ENCODE results near the gene MCHR2. TPM values are rescaled to one million over a fixed set of nuclear protein-coding genes. Genes with fewer than 3 reads are reported as not detected.

The MCHR2 gene
- total RNA-seq, 1 donor from 2014 or later = not detected

DNA sequence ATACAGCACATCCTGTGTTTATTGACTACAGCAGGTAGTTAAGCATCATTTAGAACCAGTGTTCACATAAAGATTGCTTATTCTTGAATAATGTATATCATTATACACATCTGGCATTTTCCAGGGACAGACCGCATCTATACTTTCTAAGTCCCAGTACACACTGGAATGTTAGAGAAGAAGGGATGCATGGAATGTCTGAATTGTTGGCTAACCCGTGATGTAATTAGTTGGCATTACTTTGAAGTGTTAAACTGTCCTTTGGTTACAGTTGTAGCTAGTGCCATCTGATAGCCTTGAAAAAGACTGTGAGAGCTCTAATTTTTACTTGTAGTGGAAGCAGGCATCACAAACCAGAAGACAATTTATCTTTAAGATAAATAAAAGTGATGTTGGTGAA is 29.8 kb upstream of the MCHR2 start:
- H2AFZ ChIP-seq (ENCODE audit: low read depth, low read length) = no peak overlapping the region
- H3K27ac ChIP-seq (ENCODE audit: low read depth, low read length) = no peak overlapping the region
- no peaks in the 10 kb centered on the region for H3K9me3 Mint-ChIP-seq (ENCODE audit: unreplicated experiment)
- H3K4me3 ChIP-seq (ENCODE audit: insufficient read depth, low read depth, low read length) = no peak overlapping the region
- no peaks in the 10 kb centered on the region for H3K4me1 Mint-ChIP-seq (ENCODE audit: low read depth, unreplicated experiment)
- H3K9me3 ChIP-seq (ENCODE audit: insufficient read depth, low read depth, low read length) = no peaks in the 10 kb centered on the region
- no peaks in the 10 kb centered on the region for H3K36me3 Mint-ChIP-seq (ENCODE audit: low read depth, unreplicated experiment)
- no peak overlapping the region for H3K9ac ChIP-seq (ENCODE audit: low read length)
- FAIRE-seq (no peak), DNase-seq (ENCODE audit: low read depth) (no peak)
- no peak overlapping the region for H3K27ac Mint-ChIP-seq (ENCODE audit: unreplicated experiment)
- no peak overlapping the region for H3K4me3 Mint-ChIP-seq (ENCODE audit: unreplicated experiment)
- H3K27me3 Mint-ChIP-seq (ENCODE audit: low read depth, unreplicated experiment) = no peaks in the 10 kb centered on the region
- no peaks in the 10 kb centered on the region for H4K20me1 ChIP-seq (ENCODE audit: insufficient read depth, low read length)
- no peaks in the 10 kb centered on the region for H3K36me3 ChIP-seq (ENCODE audit: insufficient read depth, low read length)
- H3K79me2 ChIP-seq (ENCODE audit: insufficient read depth, low read length) = no peaks in the 10 kb centered on the region
- no peaks in the 10 kb centered on the region for H3K27me3 ChIP-seq (ENCODE audit: insufficient read depth, low read length)
- no peaks in the 10 kb centered on the region for H3K4me1 ChIP-seq (ENCODE audit: insufficient read depth, low read length)
- TF ChIP-seq, protein P1, sequence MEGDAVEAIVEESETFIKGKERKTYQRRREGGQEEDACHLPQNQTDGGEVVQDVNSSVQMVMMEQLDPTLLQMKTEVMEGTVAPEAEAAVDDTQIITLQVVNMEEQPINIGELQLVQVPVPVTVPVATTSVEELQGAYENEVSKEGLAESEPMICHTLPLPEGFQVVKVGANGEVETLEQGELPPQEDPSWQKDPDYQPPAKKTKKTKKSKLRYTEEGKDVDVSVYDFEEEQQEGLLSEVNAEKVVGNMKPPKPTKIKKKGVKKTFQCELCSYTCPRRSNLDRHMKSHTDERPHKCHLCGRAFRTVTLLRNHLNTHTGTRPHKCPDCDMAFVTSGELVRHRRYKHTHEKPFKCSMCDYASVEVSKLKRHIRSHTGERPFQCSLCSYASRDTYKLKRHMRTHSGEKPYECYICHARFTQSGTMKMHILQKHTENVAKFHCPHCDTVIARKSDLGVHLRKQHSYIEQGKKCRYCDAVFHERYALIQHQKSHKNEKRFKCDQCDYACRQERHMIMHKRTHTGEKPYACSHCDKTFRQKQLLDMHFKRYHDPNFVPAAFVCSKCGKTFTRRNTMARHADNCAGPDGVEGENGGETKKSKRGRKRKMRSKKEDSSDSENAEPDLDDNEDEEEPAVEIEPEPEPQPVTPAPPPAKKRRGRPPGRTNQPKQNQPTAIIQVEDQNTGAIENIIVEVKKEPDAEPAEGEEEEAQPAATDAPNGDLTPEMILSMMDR (IDR thresholded peaks at IDR 0.05; ENCODE audit: insufficient read depth, low read depth, low read length) = no peak
- no peak for TF ChIP-seq EZH2 (IDR thresholded peaks at IDR 0.05; ENCODE audit: insufficient read depth, low read length)
- no peak overlapping the region for H3K4me2 ChIP-seq (ENCODE audit: low read length)

DNA sequence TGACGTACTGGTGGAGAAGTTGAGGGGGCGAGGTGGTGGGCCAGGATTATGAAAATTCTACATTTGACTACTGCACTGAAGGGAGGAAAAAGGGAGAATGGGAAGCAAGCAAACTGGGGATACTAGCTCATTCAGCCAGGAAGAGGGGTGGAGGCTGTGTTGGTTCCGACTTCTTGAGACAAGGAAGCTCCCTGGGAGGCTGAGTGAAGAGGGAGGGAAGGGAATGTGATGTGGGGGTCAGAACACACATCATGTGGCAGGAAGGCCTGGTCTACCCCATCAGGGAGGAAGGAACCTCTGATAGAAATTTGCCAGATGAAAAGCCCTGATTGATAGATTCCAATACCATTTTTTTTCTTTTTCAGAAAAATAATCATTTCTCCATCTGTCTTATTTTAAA is 28.8 kb upstream of the MCHR2 start:
- H3K27ac Mint-ChIP-seq (ENCODE audit: unreplicated experiment) = no peak overlapping the region
- no peak overlapping the region for H3K4me2 ChIP-seq (ENCODE audit: low read length)
- no peaks in the 10 kb centered on the region for H3K36me3 ChIP-seq (ENCODE audit: insufficient read depth, low read length)
- peaks cover 3% of the 10 kb centered on the region for H3K9me3 Mint-ChIP-seq (ENCODE audit: unreplicated experiment)
- no peak overlapping the region for H3K27ac ChIP-seq (ENCODE audit: low read depth, low read length)
- no peak overlapping the region for H3K4me3 Mint-ChIP-seq (ENCODE audit: unreplicated experiment)
- no peaks in the 10 kb centered on the region for H4K20me1 ChIP-seq (ENCODE audit: insufficient read depth, low read length)
- no peak overlapping the region for H3K9ac ChIP-seq (ENCODE audit: low read length)
- H3K9me3 ChIP-seq (ENCODE audit: insufficient read depth, low read depth, low read length) = no peaks in the 10 kb centered on the region
- no peaks in the 10 kb centered on the region for H3K27me3 Mint-ChIP-seq (ENCODE audit: low read depth, unreplicated experiment)
- no peaks in the 10 kb centered on the region for H3K4me1 Mint-ChIP-seq (ENCODE audit: low read depth, unreplicated experiment)
- TF ChIP-seq, protein P1 (IDR thresholded peaks at IDR 0.05; ENCODE audit: insufficient read depth, low read depth, low read length) = no peak
- TF ChIP-seq EZH2 (IDR thresholded peaks at IDR 0.05; ENCODE audit: insufficient read depth, low read length) = no peak
- H3K27me3 ChIP-seq (ENCODE audit: insufficient read depth, low read length) = no peaks in the 10 kb centered on the region
- no peak overlapping the region for H2AFZ ChIP-seq (ENCODE audit: low read depth, low read length)
- no peaks in the 10 kb centered on the region for H3K4me1 ChIP-seq (ENCODE audit: insufficient read depth, low read length)
- no peaks in the 10 kb centered on the region for H3K79me2 ChIP-seq (ENCODE audit: insufficient read depth, low read length)
- no peak overlapping the region for H3K4me3 ChIP-seq (ENCODE audit: insufficient read depth, low read depth, low read length)
- H3K36me3 Mint-ChIP-seq (ENCODE audit: low read depth, unreplicated experiment) = no peaks in the 10 kb centered on the region
- DNase-seq (ENCODE audit: low read depth) (no peak), FAIRE-seq (no peak)

DNA sequence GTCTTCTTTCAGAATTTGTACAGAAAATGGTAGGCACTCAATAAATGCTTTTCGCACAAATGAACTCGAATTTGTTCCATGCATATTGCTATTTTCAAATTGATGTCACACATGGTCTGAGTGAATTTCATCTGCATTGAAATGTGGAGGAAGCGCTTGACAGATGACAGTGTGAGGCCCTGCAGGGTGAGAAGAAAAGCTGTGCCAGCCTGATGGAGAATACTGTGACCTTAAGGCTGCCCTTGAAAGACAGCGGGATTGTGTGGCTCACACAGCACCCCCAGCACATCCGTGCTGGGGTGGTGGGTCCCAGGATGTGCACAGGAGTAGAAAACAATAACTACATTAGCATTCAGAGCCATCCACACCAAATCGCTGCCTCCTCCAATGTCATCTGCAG is 14.8 kb upstream of the MCHR2 start:
- DNase-seq (ENCODE audit: low read depth) = no peak
- no peaks in the 10 kb centered on the region for H3K4me1 ChIP-seq (ENCODE audit: insufficient read depth, low read length)
- no peaks in the 10 kb centered on the region for H3K27me3 Mint-ChIP-seq (ENCODE audit: low read depth, unreplicated experiment)
- FAIRE-seq = no peak
- H2AFZ ChIP-seq (ENCODE audit: low read depth, low read length) = no peak overlapping the region
- no peak overlapping the region for H3K9ac ChIP-seq (ENCODE audit: low read length)
- H3K4me3 ChIP-seq (ENCODE audit: insufficient read depth, low read depth, low read length) = no peak overlapping the region
- H3K36me3 Mint-ChIP-seq (ENCODE audit: low read depth, unreplicated experiment) = no peaks in the 10 kb centered on the region
- H3K4me1 Mint-ChIP-seq (ENCODE audit: low read depth, unreplicated experiment) = no peaks in the 10 kb centered on the region
- H3K9me3 Mint-ChIP-seq (ENCODE audit: unreplicated experiment) = no peaks in the 10 kb centered on the region
- no peaks in the 10 kb centered on the region for H4K20me1 ChIP-seq (ENCODE audit: insufficient read depth, low read length)
- no peak overlapping the region for H3K4me3 Mint-ChIP-seq (ENCODE audit: unreplicated experiment)
- H3K79me2 ChIP-seq (ENCODE audit: insufficient read depth, low read length) = no peaks in the 10 kb centered on the region
- TF ChIP-seq EZH2 (IDR thresholded peaks at IDR 0.05; ENCODE audit: insufficient read depth, low read length) = no peak
- TF ChIP-seq, protein P1 (IDR thresholded peaks at IDR 0.05; ENCODE audit: insufficient read depth, low read depth, low read length) = no peak
- no peak overlapping the region for H3K27ac Mint-ChIP-seq (ENCODE audit: unreplicated experiment)
- no peak overlapping the region for H3K4me2 ChIP-seq (ENCODE audit: low read length)
- H3K9me3 ChIP-seq (ENCODE audit: insufficient read depth, low read depth, low read length) = no peaks in the 10 kb centered on the region
- H3K27me3 ChIP-seq (ENCODE audit: insufficient read depth, low read length) = peaks cover 2% of the 10 kb centered on the region
- no peaks in the 10 kb centered on the region for H3K36me3 ChIP-seq (ENCODE audit: insufficient read depth, low read length)
- H3K27ac ChIP-seq (ENCODE audit: low read depth, low read length) = no peak overlapping the region

Measured in astrocyte (in vitro differentiated cells and primary cell).